Thoracic aorta (tissue), 2 donors: ENCODE results near the gene ANXA1. TPM values are rescaled to one million over a fixed set of nuclear protein-coding genes. Genes with fewer than 3 reads are reported as not detected.

Source experiments
- ATAC-seq: fragments of 150-250 bp; one replicate; pipeline ENCODE4 v1.8.0; 2017; ENCODE audit warnings: low read depth; ENCODE audit not compliant: insufficient number of reproducible peaks, low FRiP score
- DNase-seq: peaks from one replicate; pipeline ENCODE4 v3.0.0-alpha.2; 2020; ENCODE audit warnings: low spot score
- H3K27ac ChIP-seq, 2 donors: fragments of 200-600 bp; sonication (generic); 1 replicate in 1 of 2; 2 replicates in 1 of 2; pipeline ENCODE4 v1.5.1; 2016; ENCODE audit warnings: mild to moderate bottlenecking in 2 of 2, moderate library complexity in 2 of 2
- H3K27me3 ChIP-seq: fragments of 200-600 bp; sonication (generic); replicated peaks from 2 replicates; pipeline ENCODE4 v1.6.0; 2016; ENCODE audit warnings: mild to moderate bottlenecking; ENCODE audit not compliant: insufficient read depth
- H3K36me3 ChIP-seq: fragments of 200-600 bp; sonication (generic); one replicate; pipeline ENCODE4 v1.5.1; 2016
- H3K4me1 ChIP-seq, 2 donors: fragments of 200-600 bp; sonication (generic); 1 replicate in 1 of 2; 2 replicates in 1 of 2; pipeline versions ENCODE4 v1.5.1 to v1.6.0; 2016; ENCODE audit warnings: low read depth in 2 of 2, mild to moderate bottlenecking in 1 of 2; ENCODE audit not compliant: control insufficient read depth in 1 of 2
- H3K4me3 ChIP-seq: fragments of 200-600 bp; sonication (generic); 2 replicates; pipeline ENCODE4 v1.5.1; 2016; ENCODE audit warnings: mild to moderate bottlenecking
- H3K9me3 ChIP-seq: fragments of 200-600 bp; sonication (generic); 2 replicates; pipeline ENCODE4 v1.5.1; 2016
- CTCF ChIP-seq: fragments of 200-600 bp; sonication (generic); IDR thresholded peaks from one replicate; pipeline ENCODE4 v1.5.1; 2019; ENCODE audit warnings: antibody characterized with exemption
- total RNA-seq, 2 donors: library from RNA; depleted of rRNA; stranded (reverse); fragments of >200 nt; gene quantifications; one replicate each; pipeline versions ENCODE4 v1.1.0 to v1.2.3, GENCODE V29; 2016

The ANXA1 gene
- total RNA-seq, 2 donors from 2014 or later = 485 to 668 TPM

- H3K9me3 ChIP-seq = no peaks in the 10 kb centered on the region
- no peak for DNase-seq
- ATAC-seq = no peak
- H3K4me1 ChIP-seq = peaks cover 0 to 8% of the 10 kb centered on the region in 2 donors
- H3K4me3 ChIP-seq = no peak overlapping the region
- no peak for TF ChIP-seq CTCF
- H3K27ac ChIP-seq = no peak overlapping the region
- no peaks in the 10 kb centered on the region for H3K27me3 ChIP-seq
- H3K36me3 ChIP-seq = no peaks in the 10 kb centered on the region
These were observed 55.2 kb downstream of the ANXA1 start for GRCh38 chr9:73206851-73207250.

GRCh38 chr9:73210886-73211666 lies 59.4 kb downstream of the ANXA1 start:
- no peak for TF ChIP-seq CTCF
- no peaks in the 10 kb centered on the region for H3K27me3 ChIP-seq
- H3K4me3 ChIP-seq = no peak overlapping the region
- ATAC-seq (no peak), DNase-seq (no peak)
- no peaks in the 10 kb centered on the region for H3K9me3 ChIP-seq
- no peaks in the 10 kb centered on the region for H3K36me3 ChIP-seq
- no peaks in the 10 kb centered on the region for H3K4me1 ChIP-seq
- no peak overlapping the region for H3K27ac ChIP-seq

GRCh38 chr9:73213300-73213699 lies 61.6 kb downstream of the ANXA1 start:
- no peak overlapping the region for H3K4me3 ChIP-seq
- no peak overlapping the region for H3K27ac ChIP-seq
- H3K36me3 ChIP-seq = no peaks in the 10 kb centered on the region
- DNase-seq = no peak
- ATAC-seq = no peak
- H3K27me3 ChIP-seq = no peaks in the 10 kb centered on the region
- H3K4me1 ChIP-seq = no peaks in the 10 kb centered on the region
- no peaks in the 10 kb centered on the region for H3K9me3 ChIP-seq
- TF ChIP-seq CTCF = no peak

- Histone ChIP-seq H3K27ac (no peak overlapping the region), H3K4me1 (peaks cover 0 to 3% of the 10 kb centered on the region in 2 donors), H3K27me3 (no peaks in the 10 kb centered on the region), H3K4me3 (no peak overlapping the region), H3K36me3 (no peaks in the 10 kb centered on the region), H3K9me3 (no peaks in the 10 kb centered on the region)
- DNase-seq (no peak), ATAC-seq (no peak)
- no peak for TF ChIP-seq CTCF
These were observed 63.6 kb downstream of the ANXA1 start for GRCh38 chr9:73215249-73215648.

GRCh38 chr9:73216100-73216499 lies 64.4 kb downstream of the ANXA1 start:
- ATAC-seq = no peak

More at GRCh38 chr9:73216100-73216499, 64.4 kb downstream of the ANXA1 start:
- H3K9me3 ChIP-seq = no peaks in the 10 kb centered on the region
- H3K27me3 ChIP-seq = no peaks in the 10 kb centered on the region
- TF ChIP-seq CTCF = no peak
- H3K4me3 ChIP-seq = no peak overlapping the region
- no peak overlapping the region for H3K27ac ChIP-seq
- no peaks in the 10 kb centered on the region for H3K36me3 ChIP-seq
- no peak for DNase-seq
- peaks cover 0 to 6% of the 10 kb centered on the region in 2 donors for H3K4me1 ChIP-seq

Other genes starting within 250 kb of the ANXA1 start
- gene ALDH1A1, start 198.8 kb upstream of the ANXA1 start, total RNA-seq = 100 to 1,000 TPM; 101 to 196 TPM